IPS-18a (cell line): Measurements from ENCODE around the gene PTPRN2.
A peak's percentile ranks its signal among the peaks of the same experiment; 100 is the strongest.

Experiments
- H3K27ac ChIP-seq: one replicate; pipeline ENCODE4 v1.5.1; 2013; ENCODE audit warnings: low read length
- H3K27me3 ChIP-seq: one replicate; pipeline ENCODE4 v1.6.1; 2013; ENCODE audit warnings: mild to moderate bottlenecking, low read length; ENCODE audit not compliant: control insufficient read depth, insufficient read depth
- H3K36me3 ChIP-seq: one replicate; pipeline ENCODE4 v1.6.1; 2013; ENCODE audit warnings: low read depth, low read length; ENCODE audit not compliant: control insufficient read depth
- H3K4me1 ChIP-seq: one replicate; pipeline ENCODE4 v1.6.1; 2013; ENCODE audit warnings: low read depth, low read length; ENCODE audit not compliant: control insufficient read depth
- H3K4me3 ChIP-seq: one replicate; pipeline ENCODE4 v1.5.1; 2013; ENCODE audit warnings: low read length
- H3K9ac ChIP-seq: one replicate; pipeline ENCODE4 v1.6.1; 2013; ENCODE audit warnings: mild to moderate bottlenecking, low read length, moderate library complexity
- H3K9me3 ChIP-seq: one replicate; pipeline ENCODE4 v1.6.1; 2013; ENCODE audit warnings: low read depth, low read length; ENCODE audit not compliant: control insufficient read depth

The PTPRN2 gene

DNA sequence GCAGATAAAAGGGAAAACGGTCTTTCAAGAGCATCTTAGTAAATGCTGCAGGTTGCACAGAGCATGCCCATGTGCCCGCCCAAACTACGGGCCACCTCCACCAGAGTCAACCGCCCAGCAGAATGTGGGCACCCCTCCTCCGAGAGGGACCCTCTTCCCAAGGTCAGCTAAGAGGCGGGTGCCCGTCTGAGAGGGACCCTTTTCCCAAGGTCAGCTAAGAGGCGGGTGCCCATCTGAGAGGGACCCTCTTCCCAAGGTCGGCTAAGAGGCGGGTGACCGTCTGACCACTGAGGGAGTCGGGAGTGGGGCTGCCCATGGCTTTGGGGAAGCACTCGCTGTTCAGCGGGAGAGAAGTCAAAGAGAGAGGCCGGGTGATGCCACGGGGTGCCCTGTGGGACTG is 113.1 kb downstream of the PTPRN2 start:
- no peak overlapping the region for H3K27ac ChIP-seq
- H3K9ac ChIP-seq, result no peak overlapping the region
- no peaks in the 10 kb centered on the region for H3K9me3 ChIP-seq
- no peak overlapping the region for H3K4me3 ChIP-seq
- H3K27me3 ChIP-seq, result no peaks in the 10 kb centered on the region
- no peaks in the 10 kb centered on the region for H3K36me3 ChIP-seq
- H3K4me1 ChIP-seq, result peaks cover 21% of the 10 kb centered on the region

- Histone ChIP-seq H3K9me3 (no peaks in the 10 kb centered on the region), H3K27ac (no peak overlapping the region), H3K36me3 (no peaks in the 10 kb centered on the region), H3K4me1 (peaks cover 26% of the 10 kb centered on the region), H3K9ac (no peak overlapping the region), H3K4me3 (no peak overlapping the region), H3K27me3 (no peaks in the 10 kb centered on the region)
These were observed 113.7 kb downstream of the PTPRN2 start for GRCh38 chr7:158473946-158474345.

DNA sequence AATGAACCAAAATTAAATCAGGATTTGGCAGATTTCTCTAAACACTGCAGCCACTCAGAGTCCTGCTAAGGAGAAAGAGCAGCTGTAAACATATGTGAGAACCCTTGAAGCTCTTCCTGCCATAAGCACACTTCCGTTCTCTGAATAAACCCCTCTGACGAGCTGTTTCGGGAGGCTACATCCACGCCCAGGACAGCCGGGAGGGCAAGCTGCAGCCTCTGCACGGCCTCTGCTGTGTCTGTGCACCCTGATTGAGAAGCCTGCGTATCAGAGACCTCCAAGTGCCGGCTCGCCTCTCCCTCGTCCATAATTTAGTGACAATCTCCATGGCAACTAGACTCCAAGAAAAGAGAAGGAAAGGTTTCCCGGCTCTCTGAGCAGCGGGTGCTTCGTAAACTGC is 114.4 kb downstream of the PTPRN2 start:
- no peak overlapping the region for H3K27ac ChIP-seq
- H3K27me3 ChIP-seq, result no peaks in the 10 kb centered on the region
- peaks cover 33% of the 10 kb centered on the region for H3K4me1 ChIP-seq
- no peaks in the 10 kb centered on the region for H3K9me3 ChIP-seq
- no peaks in the 10 kb centered on the region for H3K36me3 ChIP-seq
- H3K9ac ChIP-seq, result no peak overlapping the region
- H3K4me3 ChIP-seq, result no peak overlapping the region

DNA sequence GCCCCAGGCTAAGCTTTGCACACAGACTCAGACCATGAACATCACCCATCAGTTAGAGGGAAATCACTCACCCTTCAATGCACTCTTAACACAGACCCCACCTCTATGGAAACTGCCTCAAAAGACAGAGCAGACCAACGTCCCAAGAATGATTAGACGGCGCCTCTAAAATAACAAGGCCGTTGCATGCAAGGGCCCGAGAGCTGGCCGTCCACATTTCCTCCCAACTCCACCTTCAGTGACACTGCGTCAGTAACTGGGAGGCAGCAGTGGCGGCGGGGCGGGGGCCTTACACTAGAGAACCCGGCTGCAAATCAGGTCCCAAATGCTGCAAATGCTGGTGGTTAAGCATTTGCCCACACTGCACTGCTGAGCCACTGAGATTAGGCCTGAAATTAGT is 115.0 kb downstream of the PTPRN2 start:
- Histone ChIP-seq H3K36me3 (no peaks in the 10 kb centered on the region), H3K9ac (no peak overlapping the region), H3K4me1 (peaks cover 39% of the 10 kb centered on the region), H3K4me3 (no peak overlapping the region), H3K9me3 (no peaks in the 10 kb centered on the region), H3K27me3 (no peaks in the 10 kb centered on the region), H3K27ac (no peak overlapping the region)

DNA sequence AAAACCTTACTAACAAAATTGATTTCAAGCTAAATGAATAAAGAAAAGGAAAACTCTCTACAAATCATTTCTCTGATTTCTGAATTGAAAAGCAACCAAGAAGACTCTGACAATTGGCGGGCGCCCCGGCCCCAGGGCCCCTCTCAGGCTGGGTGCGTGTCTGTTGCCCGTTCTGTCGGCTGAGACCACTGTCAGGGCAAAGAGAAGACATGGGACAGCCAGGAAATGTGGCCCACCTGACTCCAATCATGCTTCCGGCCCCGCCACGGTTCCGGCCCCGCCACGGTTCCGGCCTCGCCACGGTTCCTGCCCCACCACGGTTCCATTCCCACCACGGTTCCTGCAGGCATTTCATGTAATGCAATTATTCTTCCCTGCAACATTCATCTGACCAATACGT is 115.9 kb downstream of the PTPRN2 start:
- Histone ChIP-seq H3K9ac (no peak overlapping the region), H3K4me1 (peaks cover 40% of the 10 kb centered on the region), H3K27ac (no peak overlapping the region), H3K27me3 (no peaks in the 10 kb centered on the region), H3K9me3 (no peaks in the 10 kb centered on the region), H3K36me3 (no peaks in the 10 kb centered on the region), H3K4me3 (no peak overlapping the region)

DNA sequence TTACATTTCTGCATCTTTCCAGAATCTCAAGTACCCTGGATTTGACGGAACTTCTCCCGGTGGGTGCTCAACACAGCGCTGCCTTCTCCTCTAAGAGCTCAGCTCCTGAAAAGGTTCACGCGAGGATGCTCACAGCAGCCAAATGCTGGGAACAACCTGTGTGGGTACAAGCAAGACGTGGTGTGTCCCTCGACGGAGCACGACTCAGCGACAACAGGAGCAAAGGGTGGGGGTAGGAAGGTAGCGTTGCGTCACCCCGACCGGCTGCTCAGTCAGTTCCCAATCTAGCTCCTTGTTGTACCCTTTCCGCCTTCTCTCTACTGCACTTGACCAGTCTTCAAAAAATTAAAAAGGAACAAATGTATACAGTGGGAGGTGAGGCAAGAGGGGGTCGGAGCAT is 117.3 kb downstream of the PTPRN2 start:
- H3K4me3 ChIP-seq, result no peak overlapping the region
- no peak overlapping the region for H3K9ac ChIP-seq
- no peaks in the 10 kb centered on the region for H3K36me3 ChIP-seq
- peaks cover 40% of the 10 kb centered on the region for H3K4me1 ChIP-seq
- H3K9me3 ChIP-seq, result no peaks in the 10 kb centered on the region
- H3K27me3 ChIP-seq, result no peaks in the 10 kb centered on the region
- no peak overlapping the region for H3K27ac ChIP-seq

- H3K4me3 ChIP-seq, result no peak overlapping the region
These were observed 118.1 kb downstream of the PTPRN2 start for GRCh38 chr7:158469396-158470051.

GRCh38 chr7:158468700-158469296 is 118.8 kb downstream of the PTPRN2 start:
- no peak overlapping the region for H3K9ac ChIP-seq

More at GRCh38 chr7:158469396-158470051, 118.1 kb downstream of the PTPRN2 start:
- Histone ChIP-seq H3K4me1 (peaks cover 40% of the 10 kb centered on the region), H3K27ac (peak overlapping the region; percentile 15), H3K9ac (no peak overlapping the region), H3K27me3 (no peaks in the 10 kb centered on the region), H3K36me3 (no peaks in the 10 kb centered on the region), H3K9me3 (no peaks in the 10 kb centered on the region)

DNA sequence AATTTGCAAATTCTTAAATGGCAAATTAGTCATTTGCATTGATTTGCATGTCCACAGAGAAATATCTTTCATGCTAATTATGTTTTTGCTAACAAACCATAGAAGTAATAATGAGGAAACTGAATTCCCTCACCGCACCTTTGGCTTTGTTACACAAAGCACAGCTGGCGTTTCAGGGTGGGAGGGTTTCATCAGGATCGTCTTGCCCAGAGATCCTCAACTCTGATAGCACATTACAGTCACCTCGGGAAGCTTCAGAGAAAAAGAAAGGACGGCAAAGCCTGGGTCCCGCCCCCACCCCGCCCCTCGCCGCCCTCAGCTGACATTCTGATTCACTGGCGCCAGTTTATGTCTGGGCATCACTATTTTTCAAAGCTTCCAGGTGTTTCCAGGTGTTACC is 119.4 kb downstream of the PTPRN2 start:
- Histone ChIP-seq H3K27me3 (no peaks in the 10 kb centered on the region), H3K4me1 (peaks cover 35% of the 10 kb centered on the region), H3K27ac (peak overlapping the region; percentile 47), H3K9me3 (no peaks in the 10 kb centered on the region), H3K9ac (no peak overlapping the region), H3K36me3 (no peaks in the 10 kb centered on the region), H3K4me3 (peak overlapping the region; percentile 11)

More at GRCh38 chr7:158468700-158469296, 118.8 kb downstream of the PTPRN2 start:
- Histone ChIP-seq H3K4me3 (no peak overlapping the region), H3K27ac (no peak overlapping the region), H3K36me3 (no peaks in the 10 kb centered on the region), H3K27me3 (no peaks in the 10 kb centered on the region), H3K4me1 (peaks cover 40% of the 10 kb centered on the region), H3K9me3 (no peaks in the 10 kb centered on the region)

DNA sequence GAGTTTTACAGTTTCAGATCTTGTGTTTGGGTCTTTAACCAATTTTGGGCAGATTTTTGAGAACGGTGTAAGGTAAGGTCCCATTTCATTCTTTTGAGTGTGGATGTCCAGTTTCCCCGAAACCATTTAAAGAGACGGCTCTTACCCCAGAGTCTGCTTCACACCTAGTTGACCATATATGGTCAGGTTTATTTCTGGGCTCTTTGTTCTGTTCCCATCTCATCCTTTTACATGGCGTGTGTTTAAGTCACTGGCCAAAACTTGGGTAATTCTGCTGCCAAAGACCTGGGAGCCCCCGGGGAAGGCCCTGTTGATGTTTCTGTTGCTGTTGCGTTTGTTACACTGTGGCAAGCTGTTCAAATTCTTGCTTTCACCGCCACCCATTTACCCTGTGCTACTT is 120.1 kb downstream of the PTPRN2 start:
- Histone ChIP-seq H3K4me3 (peak overlapping the region; percentile 11), H3K9me3 (no peaks in the 10 kb centered on the region), H3K36me3 (no peaks in the 10 kb centered on the region), H3K4me1 (peaks cover 33% of the 10 kb centered on the region), H3K27me3 (no peaks in the 10 kb centered on the region), H3K27ac (peak overlapping the region; percentile 47), H3K9ac (no peak overlapping the region)

DNA sequence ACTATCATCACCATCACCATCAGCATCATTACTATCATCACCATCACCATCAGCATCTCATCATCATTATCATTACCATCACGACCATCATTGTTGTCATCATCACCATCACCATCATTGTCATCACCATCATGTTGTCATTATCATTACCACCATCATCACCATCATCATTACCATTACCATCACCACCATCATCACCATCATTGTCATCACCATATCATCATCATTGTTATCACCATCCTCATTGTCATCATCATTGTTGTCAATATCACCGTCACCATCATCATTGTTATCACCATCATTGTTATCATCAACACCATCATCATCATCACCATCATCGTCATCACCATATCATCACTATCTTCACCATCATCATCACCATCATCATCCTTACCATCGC is 124.3 kb downstream of the PTPRN2 start:
- Histone ChIP-seq H3K4me3 (no peak overlapping the region), H3K27me3 (no peaks in the 10 kb centered on the region), H3K9ac (no peak overlapping the region), H3K9me3 (no peaks in the 10 kb centered on the region), H3K36me3 (no peaks in the 10 kb centered on the region), H3K4me1 (peaks cover 7% of the 10 kb centered on the region), H3K27ac (no peak overlapping the region)

DNA sequence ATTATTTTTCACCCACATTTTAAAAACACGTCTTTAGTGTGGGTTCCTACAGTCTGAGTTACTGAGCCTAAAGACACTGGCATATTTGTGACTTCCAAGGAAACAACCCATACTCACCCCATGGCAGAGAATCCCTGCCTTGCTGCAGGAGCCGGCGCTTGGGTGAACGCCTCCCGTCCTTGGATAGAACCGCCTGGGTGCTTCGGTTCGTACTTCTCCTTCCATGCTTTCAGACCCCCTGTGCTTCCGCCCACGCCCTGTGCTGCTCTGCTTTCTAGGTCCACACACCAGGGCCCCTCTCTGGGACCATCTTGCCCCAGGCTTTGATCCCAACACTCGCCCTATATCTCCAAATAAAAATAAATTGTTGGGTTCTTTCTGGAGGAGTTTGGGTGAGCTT is 125.8 kb downstream of the PTPRN2 start:
- H3K36me3 ChIP-seq, result no peaks in the 10 kb centered on the region
- no peaks in the 10 kb centered on the region for H3K27me3 ChIP-seq
- H3K4me1 ChIP-seq, result no peaks in the 10 kb centered on the region
- no peak overlapping the region for H3K4me3 ChIP-seq
- no peaks in the 10 kb centered on the region for H3K9me3 ChIP-seq
- H3K27ac ChIP-seq, result no peak overlapping the region
- H3K9ac ChIP-seq, result no peak overlapping the region
